Measurements from ENCODE around the gene ALG5. TPM values are rescaled to one million over a fixed set of nuclear protein-coding genes. Genes with fewer than 3 reads are reported as not detected.

The ALG5 gene
- total RNA-seq, 1 donor from 2014 or later, result 29.2 TPM

DNA sequence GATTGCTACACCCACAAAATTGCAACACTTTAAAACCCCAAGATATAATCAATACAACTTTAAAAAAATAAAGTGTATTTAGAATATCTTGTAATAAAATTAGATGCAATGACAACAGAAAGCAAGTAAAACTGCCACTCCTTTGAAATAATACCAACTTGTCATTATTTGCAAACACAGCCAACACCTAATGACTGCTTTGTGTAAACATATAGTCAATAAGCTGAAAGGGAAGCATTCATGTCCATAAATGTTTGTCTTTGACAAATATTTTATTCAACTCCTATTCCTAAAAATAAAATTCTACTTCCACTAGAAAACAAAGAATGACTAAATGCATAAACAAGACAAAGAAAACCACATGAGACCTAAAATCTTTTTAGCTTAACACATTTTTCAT lies 85.7 kb downstream of the ALG5 start:
- Mint-ChIP-seq H3K4me3 (ENCODE audit: low read depth) (no peak overlapping the region), H3K4me1 (ENCODE audit: low read depth) (peaks cover 13% of the 10 kb centered on the region), H3K27ac (no peak overlapping the region), H3K36me3 (ENCODE audit: insufficient read depth) (no peaks in the 10 kb centered on the region), H3K9me3 (ENCODE audit: low read depth) (no peaks in the 10 kb centered on the region), H3K27me3 (peaks cover 13% of the 10 kb centered on the region)
- no peak for TF ChIP-seq CTCF (IDR thresholded peaks at IDR 0.05; ENCODE audit: unreplicated experiment)
- no peak for DNase-seq (ENCODE audit: low spot score, unreplicated experiment)

DNA sequence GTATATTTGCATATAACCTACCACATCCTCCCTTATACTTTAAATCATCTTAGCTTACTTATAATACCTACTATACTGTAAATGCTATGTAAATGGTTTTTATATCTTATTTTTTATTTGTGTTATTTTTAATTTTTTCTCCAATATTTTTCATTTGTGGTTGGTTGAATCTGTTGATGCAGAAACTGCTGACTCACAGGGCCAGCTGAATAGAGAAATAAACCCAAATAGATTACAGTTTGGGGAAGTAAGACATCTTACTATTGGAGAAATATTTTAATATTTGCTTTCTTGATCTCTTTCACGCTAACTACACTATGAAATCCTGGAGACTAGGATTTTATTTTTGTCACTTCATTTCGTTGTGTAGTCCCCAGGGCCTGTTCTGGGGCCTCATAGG lies 86.2 kb downstream of the ALG5 start:
- Mint-ChIP-seq H3K27ac (no peak overlapping the region), H3K9me3 (ENCODE audit: low read depth) (no peaks in the 10 kb centered on the region), H3K4me3 (ENCODE audit: low read depth) (no peak overlapping the region), H3K27me3 (peaks cover 13% of the 10 kb centered on the region), H3K4me1 (ENCODE audit: low read depth) (peaks cover 11% of the 10 kb centered on the region), H3K36me3 (ENCODE audit: insufficient read depth) (no peaks in the 10 kb centered on the region)
- DNase-seq (ENCODE audit: low spot score, unreplicated experiment), result no peak
- TF ChIP-seq CTCF (IDR thresholded peaks at IDR 0.05; ENCODE audit: unreplicated experiment), result no peak

DNA sequence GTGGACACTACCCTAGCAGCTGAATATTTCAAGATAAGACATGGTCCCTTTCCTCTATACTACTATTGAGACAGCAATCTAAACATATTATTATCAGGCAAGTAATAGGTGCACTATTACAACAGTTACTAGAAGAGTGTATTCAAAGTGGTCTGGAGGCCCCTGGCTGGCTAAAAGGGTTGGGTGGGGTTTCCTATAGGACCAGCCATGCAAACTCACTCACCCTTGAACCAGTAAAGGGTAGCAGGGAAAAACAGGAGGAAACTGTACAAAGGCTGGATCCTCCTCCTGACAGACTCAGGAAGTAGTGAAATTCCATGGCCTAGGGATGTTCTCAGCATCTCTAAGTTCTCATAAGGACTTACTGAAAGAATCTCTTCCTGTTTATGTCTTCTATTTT lies 86.8 kb downstream of the ALG5 start:
- DNase-seq (ENCODE audit: low spot score, unreplicated experiment), result no peak
- H3K27me3 Mint-ChIP-seq, result peaks cover 10% of the 10 kb centered on the region
- peaks cover 11% of the 10 kb centered on the region for H3K4me1 Mint-ChIP-seq (ENCODE audit: low read depth)
- no peaks in the 10 kb centered on the region for H3K36me3 Mint-ChIP-seq (ENCODE audit: insufficient read depth)
- no peak overlapping the region for H3K27ac Mint-ChIP-seq
- H3K9me3 Mint-ChIP-seq (ENCODE audit: low read depth), result no peaks in the 10 kb centered on the region
- H3K4me3 Mint-ChIP-seq (ENCODE audit: low read depth), result no peak overlapping the region
- TF ChIP-seq CTCF (IDR thresholded peaks at IDR 0.05; ENCODE audit: unreplicated experiment), result no peak

- Mint-ChIP-seq H3K9me3 (ENCODE audit: low read depth) (no peaks in the 10 kb centered on the region), H3K27me3 (peaks cover 4% of the 10 kb centered on the region), H3K4me1 (ENCODE audit: low read depth) (peaks cover 12% of the 10 kb centered on the region), H3K36me3 (ENCODE audit: insufficient read depth) (no peaks in the 10 kb centered on the region), H3K27ac (peak overlapping the region; percentile 33), H3K4me3 (ENCODE audit: low read depth) (no peak overlapping the region)
- DNase-seq (ENCODE audit: low spot score, unreplicated experiment), result no peak
- no peak for TF ChIP-seq CTCF (IDR thresholded peaks at IDR 0.05; ENCODE audit: unreplicated experiment)
Measured at GRCh38 chr13:36910545-36910944, 88.6 kb downstream of the ALG5 start.

DNA sequence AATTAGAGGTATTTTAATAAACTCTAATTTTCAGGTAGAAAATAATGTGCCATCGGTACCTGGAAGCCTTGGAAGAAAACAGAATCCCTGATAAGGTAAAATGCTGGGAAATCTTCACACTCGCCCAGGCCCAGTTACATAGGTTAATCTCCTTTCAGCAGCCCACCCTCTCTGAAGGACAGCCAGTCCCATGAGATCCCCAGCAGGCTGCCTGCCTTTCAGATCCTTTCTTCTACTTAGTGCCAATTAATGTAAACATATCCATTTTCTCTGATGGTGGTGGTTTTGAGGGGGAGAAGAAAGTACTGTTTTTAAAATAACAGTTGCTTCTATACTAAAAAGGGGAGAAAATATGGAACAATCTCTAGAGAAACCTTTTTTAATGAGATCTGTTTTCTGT lies 91.3 kb downstream of the ALG5 start:
- Mint-ChIP-seq H3K36me3 (ENCODE audit: insufficient read depth) (no peaks in the 10 kb centered on the region), H3K4me1 (ENCODE audit: low read depth) (peaks cover 14% of the 10 kb centered on the region), H3K27ac (no peak overlapping the region), H3K4me3 (ENCODE audit: low read depth) (no peak overlapping the region), H3K9me3 (ENCODE audit: low read depth) (no peaks in the 10 kb centered on the region), H3K27me3 (no peaks in the 10 kb centered on the region)
- no peak for TF ChIP-seq CTCF (IDR thresholded peaks at IDR 0.05; ENCODE audit: unreplicated experiment)
- DNase-seq (ENCODE audit: low spot score, unreplicated experiment), result no peak

All from progenitor cell of endocrine pancreas (in vitro differentiated cells).